AML-193 (cell line): ENCODE data around the gene WBP2NL.
"Not testable (repeated sequence)": the region's sequence is repeated elsewhere in the genome, so short reads cannot be mapped to it uniquely, and the experiment has no call there.

ENCODE experiments used
- DNase-seq, 2 experiments: peaks; one replicate each; lab custom pipeline; 2025; lab: John Stamatoyannopoulos, UW

Gene WBP2NL

GRCh38 chr22:41998361-41999261 lies at the start of gene WBP2NL:
WBP2NL (plus strand) TSS chr22:41998788; CDS start chr22:41998819, 31 bp downstream.
- peak; percentile 52 to 57 for DNase-seq

- not testable (repeated sequence) for DNase-seq
Measured at GRCh38 chr22:41948928-41949296, 49.7 kb upstream of the WBP2NL start.

- DNase-seq, result no peak
Measured at GRCh38 chr22:41949297-41949965, 49.2 kb upstream of the WBP2NL start.

- no peak for DNase-seq
Measured at GRCh38 chr22:41951898-41952474, 46.6 kb upstream of the WBP2NL start, which contains the start of gene SMIM45. SMIM45 (plus strand) TSS chr22:41952150.

GRCh38 chr22:41952713-41953112 lies 45.9 kb upstream of the WBP2NL start:
- DNase-seq, result no peak

GRCh38 chr22:41957941-41958556 lies 40.5 kb upstream of the WBP2NL start:
- no peak for DNase-seq

GRCh38 chr22:41963453-41964111 lies 35.0 kb upstream of the WBP2NL start:
- peak; percentile 7 to 8 for DNase-seq

GRCh38 chr22:41964112-41964491 lies 34.5 kb upstream of the WBP2NL start:
- DNase-seq, result no peak

- DNase-seq, result no peak
Measured at GRCh38 chr22:41966225-41966606, 32.4 kb upstream of the WBP2NL start.

GRCh38 chr22:41966607-41967240 lies 31.9 kb upstream of the WBP2NL start:
- peak; percentile 82 to 88 for DNase-seq

- DNase-seq, result no peak
Measured at GRCh38 chr22:41968601-41969000, 30.0 kb upstream of the WBP2NL start.

GRCh38 chr22:41969110-41969646 lies 29.4 kb upstream of the WBP2NL start, which contains the start of gene SEPTIN3:
SEPTIN3 (plus strand) TSS chr22:41969443; CDS start chr22:41971493, 2,050 bp downstream.
- DNase-seq, result no peak

- DNase-seq, result no peak
Measured at GRCh38 chr22:41970601-41971000, 28.0 kb upstream of the WBP2NL start.

GRCh38 chr22:41971431-41971830 lies 27.2 kb upstream of the WBP2NL start:
- no peak for DNase-seq

GRCh38 chr22:41974691-41975290 lies 23.8 kb upstream of the WBP2NL start:
- no peak for DNase-seq

GRCh38 chr22:41975299-41976069 lies 23.1 kb upstream of the WBP2NL start:
- DNase-seq, result no peak

GRCh38 chr22:41976070-41976901 lies 22.3 kb upstream of the WBP2NL start:
- DNase-seq, result peak; percentile 6 to 31

GRCh38 chr22:41976961-41977566 lies 21.5 kb upstream of the WBP2NL start:
- no peak for DNase-seq
